ENCODE results near the gene SLC39A13.

SLC39A13 gene

DNA sequence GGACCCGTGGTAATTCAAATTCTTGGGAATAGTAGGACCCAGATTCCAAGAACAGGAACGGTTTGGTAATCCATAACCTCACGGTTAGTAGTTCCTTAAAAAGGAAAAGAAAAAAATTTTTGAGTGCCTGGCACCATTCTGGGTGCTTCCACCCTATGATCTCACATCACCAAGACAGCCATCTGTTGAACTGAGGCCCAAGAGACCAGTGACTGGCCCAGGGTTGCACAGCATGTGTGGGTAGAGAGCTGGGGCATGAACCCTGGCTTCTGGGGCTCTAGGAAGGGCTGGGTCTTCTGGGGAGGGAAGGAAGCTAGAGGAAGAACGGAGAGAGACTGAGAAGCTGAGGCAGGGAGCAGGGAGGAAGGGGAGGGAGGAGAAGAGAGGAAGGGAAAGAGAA is 25.3 kb upstream of the SLC39A13 start:
- no peaks in the 10 kb centered on the region for H3K36me3 ChIP-seq
- no peaks in the 10 kb centered on the region for H3K9me3 ChIP-seq
- H3K4me3 ChIP-seq = no peak overlapping the region
- DNase-seq = no peak
- no peaks in the 10 kb centered on the region for H3K4me1 ChIP-seq
- H3K27ac ChIP-seq = no peak overlapping the region
- TF ChIP-seq, protein P1, sequence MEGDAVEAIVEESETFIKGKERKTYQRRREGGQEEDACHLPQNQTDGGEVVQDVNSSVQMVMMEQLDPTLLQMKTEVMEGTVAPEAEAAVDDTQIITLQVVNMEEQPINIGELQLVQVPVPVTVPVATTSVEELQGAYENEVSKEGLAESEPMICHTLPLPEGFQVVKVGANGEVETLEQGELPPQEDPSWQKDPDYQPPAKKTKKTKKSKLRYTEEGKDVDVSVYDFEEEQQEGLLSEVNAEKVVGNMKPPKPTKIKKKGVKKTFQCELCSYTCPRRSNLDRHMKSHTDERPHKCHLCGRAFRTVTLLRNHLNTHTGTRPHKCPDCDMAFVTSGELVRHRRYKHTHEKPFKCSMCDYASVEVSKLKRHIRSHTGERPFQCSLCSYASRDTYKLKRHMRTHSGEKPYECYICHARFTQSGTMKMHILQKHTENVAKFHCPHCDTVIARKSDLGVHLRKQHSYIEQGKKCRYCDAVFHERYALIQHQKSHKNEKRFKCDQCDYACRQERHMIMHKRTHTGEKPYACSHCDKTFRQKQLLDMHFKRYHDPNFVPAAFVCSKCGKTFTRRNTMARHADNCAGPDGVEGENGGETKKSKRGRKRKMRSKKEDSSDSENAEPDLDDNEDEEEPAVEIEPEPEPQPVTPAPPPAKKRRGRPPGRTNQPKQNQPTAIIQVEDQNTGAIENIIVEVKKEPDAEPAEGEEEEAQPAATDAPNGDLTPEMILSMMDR (IDR thresholded peaks at IDR 0.05) = no peak
- intact Hi-C loops (cut with DNase I; ENCODE audit: low total_unique reads) = no loop called here
- H3K27me3 ChIP-seq = no peaks in the 10 kb centered on the region

DNA sequence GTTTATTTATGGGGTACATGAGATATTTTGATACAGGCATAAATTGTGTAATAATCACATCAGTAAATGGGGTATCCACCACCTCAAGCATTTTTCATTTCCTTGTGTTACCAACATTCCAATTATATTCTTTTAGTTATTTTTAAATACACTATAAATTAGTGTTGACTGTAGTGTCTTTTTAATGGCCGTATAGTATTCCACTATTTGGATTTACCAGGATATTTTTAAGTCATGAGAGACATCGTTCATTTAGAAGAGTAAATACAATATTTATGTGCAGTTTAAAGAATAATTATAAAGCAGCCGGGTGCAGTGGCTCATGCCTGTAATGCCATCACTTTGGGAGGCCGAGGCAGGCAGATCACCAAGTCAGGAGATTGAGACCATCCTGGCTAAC is 23.9 kb upstream of the SLC39A13 start:
- intact Hi-C loops (cut with DNase I; ENCODE audit: low total_unique reads) = no loop called here

DNA sequence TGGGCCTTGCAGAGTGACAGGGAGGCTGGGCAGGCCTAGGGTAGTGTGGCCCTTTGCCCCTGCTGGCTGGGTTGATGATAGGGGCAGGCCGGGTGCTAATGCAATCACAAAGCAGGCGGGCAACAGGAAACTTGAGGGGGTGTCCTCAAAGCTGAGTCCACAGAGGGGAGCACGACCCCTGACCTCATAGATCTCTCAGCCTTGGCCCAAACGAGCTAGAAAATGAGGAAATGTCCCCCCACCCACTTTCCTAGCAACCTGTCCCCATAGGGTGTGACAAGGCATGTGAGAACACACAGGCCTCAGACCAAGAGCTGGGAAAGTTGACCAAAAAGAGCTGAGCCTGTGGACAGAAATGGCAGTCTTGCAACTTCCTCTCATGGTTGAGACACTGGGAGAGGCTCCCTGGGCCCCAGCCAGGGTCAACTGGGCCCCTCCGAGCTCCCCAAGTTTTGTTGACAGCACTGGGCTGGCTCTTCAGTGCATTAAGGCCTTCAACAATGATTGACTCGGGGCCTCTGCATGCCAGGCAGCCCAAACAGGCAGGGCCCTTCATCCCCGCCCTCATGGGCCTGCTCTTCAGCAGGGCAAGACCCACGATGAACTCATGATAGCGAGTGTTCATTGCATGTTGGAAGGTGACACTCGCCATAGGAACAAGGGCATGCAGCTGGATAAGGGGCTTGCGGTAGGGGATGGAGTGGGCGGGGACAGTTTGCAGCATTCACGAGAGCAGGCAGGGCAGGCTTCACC is 20.3 kb upstream of the SLC39A13 start:
- TF ChIP-seq, protein P1 (IDR thresholded peaks at IDR 0.05) = no peak
- Histone ChIP-seq H3K4me3 (no peak overlapping the region), H3K9me3 (no peaks in the 10 kb centered on the region), H3K27ac (no peak overlapping the region), H3K27me3 (no peaks in the 10 kb centered on the region), H3K4me1 (no peaks in the 10 kb centered on the region), H3K36me3 (no peaks in the 10 kb centered on the region)
- intact Hi-C loops (cut with DNase I; ENCODE audit: low total_unique reads) = no loop called here
- DNase-seq = no peak

More for the DNA sequence above, 23.9 kb upstream of the SLC39A13 start:
- H3K27ac ChIP-seq = no peak overlapping the region
- no peaks in the 10 kb centered on the region for H3K9me3 ChIP-seq
- TF ChIP-seq, protein P1 (IDR thresholded peaks at IDR 0.05) = no peak
- no peaks in the 10 kb centered on the region for H3K4me1 ChIP-seq
- no peaks in the 10 kb centered on the region for H3K36me3 ChIP-seq
- H3K27me3 ChIP-seq = no peaks in the 10 kb centered on the region
- no peak overlapping the region for H3K4me3 ChIP-seq
- no peak for DNase-seq

DNA sequence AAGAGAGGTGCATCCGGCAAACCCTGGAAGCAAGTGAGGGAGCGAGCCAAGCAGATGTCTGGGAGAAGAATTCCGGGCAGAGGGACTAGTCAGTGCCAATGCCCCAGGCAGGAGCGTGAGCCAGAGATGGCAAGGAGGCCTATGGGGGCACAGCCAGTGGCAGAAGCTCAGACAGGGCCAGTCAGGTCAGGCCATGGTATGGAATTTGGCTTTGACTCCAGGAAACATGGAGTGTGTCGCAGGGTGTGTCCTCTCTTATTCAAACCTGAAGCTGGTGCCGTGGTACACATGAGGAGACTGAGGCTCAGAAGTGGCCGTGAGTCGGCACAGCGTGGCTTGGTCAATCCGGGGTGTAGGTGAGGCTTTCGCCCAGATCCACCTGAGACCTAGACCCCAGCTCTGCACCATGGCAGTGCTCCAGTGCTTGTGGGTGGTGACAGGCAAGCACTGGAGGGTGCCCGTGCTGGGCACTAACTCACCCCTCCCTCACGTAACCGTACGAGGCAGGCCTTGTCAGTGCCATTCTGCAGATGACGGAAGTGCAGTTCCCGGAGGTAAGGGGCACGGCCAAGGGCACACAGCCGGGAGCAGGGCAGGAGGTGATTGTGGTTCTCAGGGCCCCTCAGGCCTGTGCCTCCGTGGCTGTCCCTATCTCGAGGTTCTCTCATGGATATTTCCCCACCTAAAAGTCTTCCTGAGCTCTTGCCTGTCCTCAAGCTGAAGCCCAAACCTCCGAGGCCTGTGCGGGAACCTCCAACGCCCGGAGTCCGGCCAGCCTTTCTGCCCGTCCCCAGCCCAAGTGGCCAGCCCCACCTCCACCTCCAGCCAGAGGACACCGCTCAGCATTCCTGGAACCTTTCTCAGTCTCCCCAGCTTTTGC is 19.5 kb upstream of the SLC39A13 start:
- H3K9me3 ChIP-seq = no peaks in the 10 kb centered on the region
- H3K4me3 ChIP-seq = no peak overlapping the region
- no peaks in the 10 kb centered on the region for H3K4me1 ChIP-seq
- H3K27me3 ChIP-seq = no peaks in the 10 kb centered on the region
- no peaks in the 10 kb centered on the region for H3K36me3 ChIP-seq
- intact Hi-C loops (cut with DNase I; ENCODE audit: low total_unique reads) = no loop called here
- no peak for DNase-seq
- TF ChIP-seq, protein P1 (IDR thresholded peaks at IDR 0.05) = no peak
- H3K27ac ChIP-seq = no peak overlapping the region

DNA sequence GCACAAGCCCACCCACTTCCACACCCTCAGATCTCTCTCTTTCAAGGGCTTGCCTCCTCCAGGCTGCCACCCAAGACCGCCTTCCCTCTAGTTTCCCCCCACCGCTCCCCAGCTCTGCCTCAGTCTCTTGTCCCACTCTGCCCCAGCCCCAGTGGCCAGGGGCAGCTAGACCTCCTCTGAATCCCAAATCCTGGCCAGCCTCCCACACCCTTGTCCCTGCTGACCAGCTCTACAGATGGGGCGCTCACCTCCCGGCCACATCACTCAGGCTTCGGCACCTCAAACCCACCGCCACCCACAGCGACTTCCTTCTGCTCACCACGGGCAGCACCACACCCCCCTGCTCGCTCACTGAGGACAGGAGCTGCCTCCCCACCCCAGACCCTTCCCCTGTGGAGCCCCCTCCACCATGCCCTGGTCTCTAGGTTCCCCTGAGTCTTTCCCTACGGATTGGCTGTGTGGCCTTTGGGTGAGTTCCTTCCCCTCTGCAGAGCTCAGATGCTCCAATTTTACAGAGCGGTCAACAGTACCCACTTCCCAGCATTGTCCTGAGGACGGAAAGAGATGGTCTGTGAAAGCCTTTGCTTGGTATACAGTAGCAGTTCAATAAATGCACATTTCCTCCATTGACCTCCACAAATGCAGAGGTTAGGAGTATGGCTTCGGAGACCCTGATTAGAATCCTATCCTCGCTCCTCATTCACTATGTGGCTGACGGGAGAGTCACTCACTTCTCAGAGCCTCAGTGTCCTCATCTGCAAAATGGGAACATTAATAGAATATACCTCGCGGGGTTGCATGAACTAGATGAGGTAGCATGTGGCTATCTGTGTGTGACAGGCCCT is 18.6 kb upstream of the SLC39A13 start:
- TF ChIP-seq, protein P1 (IDR thresholded peaks at IDR 0.05) = no peak
- no peak for DNase-seq
- Histone ChIP-seq H3K27me3 (no peaks in the 10 kb centered on the region), H3K4me3 (no peak overlapping the region), H3K4me1 (no peaks in the 10 kb centered on the region), H3K9me3 (no peaks in the 10 kb centered on the region), H3K36me3 (no peaks in the 10 kb centered on the region), H3K27ac (no peak overlapping the region)
- intact Hi-C loops (cut with DNase I; ENCODE audit: low total_unique reads) = no loop called here
